Muscle layer of duodenum (tissue), 2 donors: ENCODE measurements around the gene RAB6A.

Experiments
- H3K27ac ChIP-seq: one replicate; pipeline ENCODE4 v1.7.0; 2013; ENCODE audit warnings: mild to moderate bottlenecking, low read length
- H3K27me3 ChIP-seq: one replicate; pipeline ENCODE4 v1.7.0; 2013; ENCODE audit warnings: low read depth, mild to moderate bottlenecking, control low read depth, low read length
- H3K36me3 ChIP-seq, 2 donors: one replicate each; pipeline ENCODE4 v1.7.0; 2013; ENCODE audit warnings: low read length in 2 of 2, control low read depth in 1 of 2, mild to moderate bottlenecking in 1 of 2; ENCODE audit not compliant: insufficient read depth in 2 of 2, control insufficient read depth in 1 of 2
- H3K4me1 ChIP-seq, 2 donors: one replicate each; pipeline ENCODE4 v1.7.0; 2013; ENCODE audit warnings: low read length in 2 of 2, mild to moderate bottlenecking in 2 of 2, control low read depth in 1 of 2, moderate library complexity in 1 of 2; ENCODE audit not compliant: insufficient read depth in 2 of 2, control insufficient read depth in 1 of 2
- H3K4me3 ChIP-seq, 2 donors: one replicate each; pipeline ENCODE4 v1.7.0; 2013; ENCODE audit warnings: low read length in 2 of 2, low read depth in 1 of 2, mild to moderate bottlenecking in 1 of 2
- H3K9me3 ChIP-seq, 2 donors: one replicate each; pipeline ENCODE4 v1.7.0; 2013; ENCODE audit warnings: low read length in 2 of 2, control low read depth in 1 of 2, mild to moderate bottlenecking in 1 of 2; ENCODE audit not compliant: control insufficient read depth in 1 of 2
- donor health status: healthy.

RAB6A gene

GRCh38 chr11:73645121-73645969, 115.5 kb downstream of the RAB6A start:
- H3K36me3 ChIP-seq = no peaks in the 10 kb centered on the region
- no peaks in the 10 kb centered on the region for H3K4me1 ChIP-seq
- no peak overlapping the region for H3K4me3 ChIP-seq
- H3K9me3 ChIP-seq = no peaks in the 10 kb centered on the region
- no peaks in the 10 kb centered on the region for H3K27me3 ChIP-seq
- H3K27ac ChIP-seq = no peak overlapping the region

DNA sequence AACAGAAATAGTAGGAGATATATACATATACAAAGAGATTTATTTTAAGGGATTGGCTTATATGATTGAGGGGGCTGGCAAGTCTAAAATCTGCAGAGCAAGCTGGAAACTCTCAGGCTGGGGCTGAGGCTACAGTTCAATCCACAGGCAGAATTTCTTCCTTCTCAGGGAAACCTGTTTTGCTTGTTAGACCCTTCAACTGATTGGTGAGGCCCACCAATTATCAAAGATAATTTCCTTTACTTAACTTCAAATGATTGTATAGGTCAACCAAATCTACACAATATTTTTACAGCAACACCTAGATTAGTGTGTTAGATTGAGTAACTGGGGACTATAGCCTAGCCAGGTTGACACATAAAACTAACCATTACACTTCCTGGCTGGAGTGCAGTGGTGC, 119.2 kb downstream of the RAB6A start:
- Histone ChIP-seq H3K4me3 (no peak overlapping the region), H3K36me3 (no peaks in the 10 kb centered on the region), H3K27ac (no peak overlapping the region), H3K4me1 (no peaks in the 10 kb centered on the region), H3K9me3 (no peaks in the 10 kb centered on the region), H3K27me3 (no peaks in the 10 kb centered on the region)

GRCh38 chr11:73640592-73640991, 120.3 kb downstream of the RAB6A start:
- Histone ChIP-seq H3K36me3 (no peaks in the 10 kb centered on the region), H3K27me3 (no peaks in the 10 kb centered on the region), H3K9me3 (no peaks in the 10 kb centered on the region), H3K4me1 (no peaks in the 10 kb centered on the region), H3K27ac (no peak overlapping the region), H3K4me3 (no peak overlapping the region)

DNA sequence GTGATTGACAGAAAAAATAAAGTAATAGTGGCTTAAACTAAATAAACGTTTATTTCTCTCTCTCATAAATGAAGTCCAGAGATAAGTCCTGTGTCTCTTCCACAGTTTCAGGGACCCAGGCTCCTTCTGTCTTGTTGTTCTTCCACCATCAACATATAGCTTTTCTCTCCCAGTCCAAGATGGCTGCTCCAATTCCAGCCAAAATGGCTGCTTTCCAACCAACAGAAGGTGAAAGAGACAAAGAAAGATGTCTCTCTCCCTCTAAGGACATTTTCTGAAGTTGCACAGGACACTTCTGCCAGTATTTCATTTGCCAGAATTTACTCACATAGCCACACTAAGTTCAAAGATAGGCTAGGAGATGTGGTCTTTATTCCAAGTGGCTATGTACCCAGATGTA, 123.9 kb downstream of the RAB6A start:
- Histone ChIP-seq H3K9me3 (no peaks in the 10 kb centered on the region), H3K27ac (no peak overlapping the region), H3K4me3 (no peak overlapping the region), H3K4me1 (no peaks in the 10 kb centered on the region), H3K36me3 (no peaks in the 10 kb centered on the region), H3K27me3 (no peaks in the 10 kb centered on the region)

DNA sequence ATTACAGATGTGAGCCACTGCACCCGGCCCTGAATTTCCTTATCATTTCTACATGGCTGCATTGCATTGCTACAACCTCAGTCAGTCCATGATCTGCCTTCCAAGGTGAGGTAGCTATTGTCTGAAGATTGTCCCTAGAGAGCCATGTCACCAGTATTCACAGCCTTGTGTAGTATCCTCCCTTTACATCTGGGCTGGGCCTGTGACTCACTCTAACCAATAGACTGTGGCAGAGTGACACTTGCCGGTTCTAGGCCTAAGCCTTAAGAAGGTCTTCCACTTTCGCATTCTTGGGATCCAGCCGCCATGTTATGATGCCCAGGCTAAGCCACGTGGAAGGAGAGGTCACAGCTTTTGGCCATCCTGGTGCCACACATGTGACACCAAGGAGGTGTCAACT, 124.6 kb downstream of the RAB6A start:
- H3K9me3 ChIP-seq = no peaks in the 10 kb centered on the region
- no peaks in the 10 kb centered on the region for H3K36me3 ChIP-seq
- no peak overlapping the region for H3K4me3 ChIP-seq
- no peak overlapping the region for H3K27ac ChIP-seq
- no peaks in the 10 kb centered on the region for H3K4me1 ChIP-seq
- H3K27me3 ChIP-seq = no peaks in the 10 kb centered on the region

DNA sequence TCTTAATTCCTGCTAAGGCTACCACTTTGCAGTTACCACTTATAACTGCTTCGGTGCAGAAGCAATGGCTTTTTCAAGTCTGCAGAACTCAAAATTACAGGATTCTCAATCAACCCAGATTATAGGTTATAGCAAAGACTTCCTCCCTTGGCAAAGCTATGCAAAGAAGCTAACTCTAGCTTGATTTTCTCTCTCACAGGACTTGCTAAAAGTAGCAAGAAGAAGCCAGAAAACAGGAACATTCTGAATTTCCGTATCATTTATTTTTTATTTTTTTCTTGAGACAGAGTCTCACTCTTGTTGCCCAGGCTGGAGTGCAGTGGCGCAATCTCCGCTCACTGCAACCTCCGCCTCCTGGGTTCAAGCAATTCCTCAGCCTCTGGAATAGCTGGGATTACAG, 125.2 kb downstream of the RAB6A start:
- no peak overlapping the region for H3K4me3 ChIP-seq
- H3K36me3 ChIP-seq = no peaks in the 10 kb centered on the region
- H3K9me3 ChIP-seq = no peaks in the 10 kb centered on the region
- no peaks in the 10 kb centered on the region for H3K27me3 ChIP-seq
- H3K4me1 ChIP-seq = no peaks in the 10 kb centered on the region
- no peak overlapping the region for H3K27ac ChIP-seq

DNA sequence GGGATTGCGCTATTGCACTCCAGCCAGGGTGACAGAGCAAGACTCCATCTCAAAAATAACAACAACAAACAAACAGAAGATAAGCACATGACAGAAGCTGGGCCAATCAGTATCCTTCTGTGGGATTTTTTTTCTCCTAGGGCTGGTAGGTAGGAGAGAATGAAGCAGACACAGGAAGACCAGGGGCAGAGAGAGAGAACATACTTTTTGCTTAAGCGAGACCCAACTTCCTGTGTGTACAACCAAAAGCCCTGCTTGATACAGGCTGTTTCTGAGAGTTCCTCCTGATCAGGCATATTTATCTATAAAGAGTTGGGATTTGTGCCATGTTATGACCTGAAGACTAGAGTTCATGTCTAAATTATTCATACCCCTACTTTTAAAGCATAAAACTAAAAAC, 126.9 kb downstream of the RAB6A start:
- H3K4me3 ChIP-seq = no peak overlapping the region
- no peak overlapping the region for H3K27ac ChIP-seq
- H3K27me3 ChIP-seq = peaks cover 3% of the 10 kb centered on the region
- no peaks in the 10 kb centered on the region for H3K9me3 ChIP-seq
- H3K4me1 ChIP-seq = no peaks in the 10 kb centered on the region
- no peaks in the 10 kb centered on the region for H3K36me3 ChIP-seq

DNA sequence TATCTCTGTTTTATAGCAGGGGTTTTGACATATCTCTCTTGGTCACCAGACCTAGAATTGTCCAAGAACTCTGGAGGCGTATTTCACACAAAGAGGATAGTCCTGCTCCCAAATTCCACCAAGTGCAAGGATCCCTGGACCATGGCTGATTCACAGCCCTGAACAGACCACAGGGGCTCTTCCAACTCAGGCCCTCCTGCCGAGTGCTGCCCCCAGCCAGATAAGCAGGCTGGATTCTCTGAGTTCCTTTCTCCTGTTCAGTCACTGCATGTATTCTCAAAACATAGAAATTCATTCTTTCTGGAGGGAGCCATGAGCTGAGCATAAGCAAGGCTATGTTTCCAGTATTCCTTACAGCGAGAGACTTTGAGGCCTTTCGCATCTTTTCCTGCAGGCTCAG, 127.9 kb downstream of the RAB6A start:
- Histone ChIP-seq H3K27ac (no peak overlapping the region), H3K4me1 (no peaks in the 10 kb centered on the region), H3K4me3 (no peak overlapping the region), H3K9me3 (no peaks in the 10 kb centered on the region), H3K36me3 (no peaks in the 10 kb centered on the region), H3K27me3 (peaks cover 3% of the 10 kb centered on the region)

DNA sequence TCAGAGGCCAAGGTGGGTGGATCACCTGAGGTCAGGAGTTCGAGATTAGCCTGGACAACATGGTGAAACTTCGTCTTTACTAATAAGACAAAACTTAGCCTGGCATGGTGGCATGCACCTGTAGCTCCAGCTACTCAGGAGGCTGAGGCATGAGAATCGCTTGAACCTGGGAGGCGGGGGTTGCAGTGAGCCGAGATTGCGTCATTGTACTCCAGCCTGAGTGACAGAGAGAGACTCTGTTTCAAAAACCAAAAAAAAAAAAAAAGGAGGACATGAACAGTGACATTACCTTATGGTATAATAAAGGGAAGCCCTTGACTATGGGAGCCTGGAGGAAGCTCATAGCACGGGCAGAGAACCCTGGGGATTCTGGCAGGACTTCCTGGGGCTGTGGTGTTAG, 131.0 kb downstream of the RAB6A start:
- no peak overlapping the region for H3K4me3 ChIP-seq
- H3K27me3 ChIP-seq = peaks cover 3% of the 10 kb centered on the region
- H3K4me1 ChIP-seq = no peaks in the 10 kb centered on the region
- no peak overlapping the region for H3K27ac ChIP-seq
- H3K9me3 ChIP-seq = no peaks in the 10 kb centered on the region
- no peaks in the 10 kb centered on the region for H3K36me3 ChIP-seq

GRCh38 chr11:73625696-73626318, 135.1 kb downstream of the RAB6A start:
- Histone ChIP-seq H3K36me3 (no peaks in the 10 kb centered on the region), H3K27ac (no peak overlapping the region), H3K4me1 (peaks cover 0 to 5% of the 10 kb centered on the region in 2 donors), H3K9me3 (no peaks in the 10 kb centered on the region), H3K4me3 (peak overlapping the region in 1 of 2 donors; percentile 50), H3K27me3 (peaks cover 3% of the 10 kb centered on the region)
